ENCODE results near the gene BIRC5. TPM values are rescaled to one million over a fixed set of nuclear protein-coding genes. Genes with fewer than 3 reads are reported as not detected.
A peak's percentile ranks its signal among the peaks of the same experiment; 100 is the strongest.

The BIRC5 gene
- total and polyA plus RNA-seq, 12 donors, result 0.13 to 7.6 (median 0.61) TPM; not detected in 2

DNA sequence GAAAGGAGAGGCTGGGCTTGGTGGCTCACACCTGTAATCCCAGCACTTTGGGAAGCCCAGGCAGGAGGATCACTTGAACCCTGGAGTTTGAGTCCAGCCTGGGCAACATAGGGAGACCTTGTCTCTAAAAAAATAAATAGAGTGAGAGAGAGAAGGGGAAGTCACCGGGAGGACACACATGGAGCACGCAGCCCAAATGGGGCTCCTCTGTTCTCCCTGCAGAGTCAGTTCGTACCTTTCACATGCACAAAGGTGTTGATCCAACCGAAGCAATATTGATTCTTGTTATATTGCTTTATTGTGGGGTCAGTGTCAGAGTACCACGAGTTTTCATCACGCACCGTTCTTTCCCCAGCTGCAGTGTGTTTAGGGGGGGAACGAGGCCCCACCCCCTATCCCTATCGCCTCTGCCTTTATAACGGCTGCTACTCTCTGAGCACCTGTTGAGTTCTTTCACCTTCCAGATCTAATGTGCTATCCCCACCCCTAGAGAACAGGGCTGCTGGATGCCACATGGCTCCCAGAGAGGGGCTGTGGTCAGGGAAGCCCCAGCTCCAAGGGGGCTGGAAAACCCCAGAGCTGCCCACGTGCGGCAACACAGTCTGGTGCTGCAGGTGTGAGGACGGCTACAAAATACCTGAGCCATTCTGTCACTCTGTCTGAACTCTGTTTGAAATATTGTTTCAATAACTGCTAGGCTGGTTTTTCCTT lies 16.4 kb downstream of the BIRC5 start:
- no peak overlapping the region for H3K4me3 ChIP-seq
- TF ChIP-seq, protein P1, sequence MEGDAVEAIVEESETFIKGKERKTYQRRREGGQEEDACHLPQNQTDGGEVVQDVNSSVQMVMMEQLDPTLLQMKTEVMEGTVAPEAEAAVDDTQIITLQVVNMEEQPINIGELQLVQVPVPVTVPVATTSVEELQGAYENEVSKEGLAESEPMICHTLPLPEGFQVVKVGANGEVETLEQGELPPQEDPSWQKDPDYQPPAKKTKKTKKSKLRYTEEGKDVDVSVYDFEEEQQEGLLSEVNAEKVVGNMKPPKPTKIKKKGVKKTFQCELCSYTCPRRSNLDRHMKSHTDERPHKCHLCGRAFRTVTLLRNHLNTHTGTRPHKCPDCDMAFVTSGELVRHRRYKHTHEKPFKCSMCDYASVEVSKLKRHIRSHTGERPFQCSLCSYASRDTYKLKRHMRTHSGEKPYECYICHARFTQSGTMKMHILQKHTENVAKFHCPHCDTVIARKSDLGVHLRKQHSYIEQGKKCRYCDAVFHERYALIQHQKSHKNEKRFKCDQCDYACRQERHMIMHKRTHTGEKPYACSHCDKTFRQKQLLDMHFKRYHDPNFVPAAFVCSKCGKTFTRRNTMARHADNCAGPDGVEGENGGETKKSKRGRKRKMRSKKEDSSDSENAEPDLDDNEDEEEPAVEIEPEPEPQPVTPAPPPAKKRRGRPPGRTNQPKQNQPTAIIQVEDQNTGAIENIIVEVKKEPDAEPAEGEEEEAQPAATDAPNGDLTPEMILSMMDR (IDR thresholded peaks at IDR 0.05), result no peak
- peaks cover 0 to 32% (median 5%) of the 10 kb centered on the region in 9 donors for H3K4me1 ChIP-seq

DNA sequence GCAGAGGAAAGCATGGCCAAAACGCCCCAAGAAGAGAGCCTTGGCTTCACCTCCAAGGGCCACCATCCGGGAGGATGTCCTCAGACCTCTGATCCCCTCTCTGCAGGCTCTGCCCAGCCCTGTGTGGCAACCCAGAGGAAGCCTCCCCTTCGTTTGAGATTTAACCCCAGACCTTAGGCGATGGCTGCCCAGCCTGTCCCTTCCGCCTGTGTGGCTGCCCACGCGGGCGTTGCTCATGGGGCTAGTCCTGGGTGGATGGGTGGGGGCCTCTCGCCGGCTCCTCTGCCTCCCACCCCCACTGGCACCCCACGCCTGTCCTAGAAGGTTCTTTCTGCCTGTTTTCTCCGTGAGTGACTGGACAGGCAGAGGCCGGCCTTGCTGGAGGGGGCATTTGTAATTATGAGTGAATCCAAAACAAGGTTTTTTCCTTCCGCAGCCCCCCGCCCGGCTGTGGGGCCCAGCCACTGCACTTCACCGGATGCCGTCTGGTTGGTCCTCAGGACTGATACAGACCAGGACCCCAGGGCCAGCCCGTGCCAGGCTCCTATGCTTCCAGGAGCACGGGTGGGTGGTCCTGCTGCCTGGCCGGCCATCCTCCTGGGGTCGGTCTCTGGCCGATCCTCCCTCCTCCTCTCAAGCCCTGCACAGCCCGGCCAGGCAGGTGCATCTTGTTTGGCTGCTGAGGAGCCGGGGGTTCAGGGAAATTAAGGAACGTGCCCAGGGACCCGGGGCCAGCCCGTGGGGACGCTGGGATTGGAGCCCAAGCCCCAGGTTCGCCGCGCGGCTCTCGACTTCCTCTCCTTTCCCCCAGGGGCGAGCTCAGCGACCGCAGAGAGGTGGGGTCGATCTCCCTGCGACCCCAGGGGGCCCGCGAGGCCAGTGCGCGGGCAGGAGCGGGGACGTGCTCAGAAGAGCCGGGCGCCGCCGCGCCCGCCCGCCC lies 17.2 kb downstream of the BIRC5 start, which contains the start of gene TMEM235:
Gene TMEM235 (plus strand): TSS at position 636 of the 940 bp plus-strand sequence. CDS start 393 bp downstream, outside the sequence.
- TF ChIP-seq, protein P1 (IDR thresholded peaks at IDR 0.05), result no peak
- ATAC-seq, result peak in 1 of 8 donors; percentile 35

More for the DNA sequence above, 16.4 kb downstream of the BIRC5 start:
- H3K9me3 ChIP-seq, result no peaks in the 10 kb centered on the region
- H3K27me3 ChIP-seq, result peaks cover 18 to 41% (median 37%) of the 10 kb centered on the region in 7 donors
- no peak overlapping the region for H3K27ac ChIP-seq
- ATAC-seq (no peak), DNase-seq (no peak)
- no peaks in the 10 kb centered on the region for H3K36me3 ChIP-seq
- intact Hi-C loops (cut with DNase I), result no loop called here
- 77 to 79% methylated on average over 13 of the region's 13 CpGs for WGBS, 2 donors

DNA sequence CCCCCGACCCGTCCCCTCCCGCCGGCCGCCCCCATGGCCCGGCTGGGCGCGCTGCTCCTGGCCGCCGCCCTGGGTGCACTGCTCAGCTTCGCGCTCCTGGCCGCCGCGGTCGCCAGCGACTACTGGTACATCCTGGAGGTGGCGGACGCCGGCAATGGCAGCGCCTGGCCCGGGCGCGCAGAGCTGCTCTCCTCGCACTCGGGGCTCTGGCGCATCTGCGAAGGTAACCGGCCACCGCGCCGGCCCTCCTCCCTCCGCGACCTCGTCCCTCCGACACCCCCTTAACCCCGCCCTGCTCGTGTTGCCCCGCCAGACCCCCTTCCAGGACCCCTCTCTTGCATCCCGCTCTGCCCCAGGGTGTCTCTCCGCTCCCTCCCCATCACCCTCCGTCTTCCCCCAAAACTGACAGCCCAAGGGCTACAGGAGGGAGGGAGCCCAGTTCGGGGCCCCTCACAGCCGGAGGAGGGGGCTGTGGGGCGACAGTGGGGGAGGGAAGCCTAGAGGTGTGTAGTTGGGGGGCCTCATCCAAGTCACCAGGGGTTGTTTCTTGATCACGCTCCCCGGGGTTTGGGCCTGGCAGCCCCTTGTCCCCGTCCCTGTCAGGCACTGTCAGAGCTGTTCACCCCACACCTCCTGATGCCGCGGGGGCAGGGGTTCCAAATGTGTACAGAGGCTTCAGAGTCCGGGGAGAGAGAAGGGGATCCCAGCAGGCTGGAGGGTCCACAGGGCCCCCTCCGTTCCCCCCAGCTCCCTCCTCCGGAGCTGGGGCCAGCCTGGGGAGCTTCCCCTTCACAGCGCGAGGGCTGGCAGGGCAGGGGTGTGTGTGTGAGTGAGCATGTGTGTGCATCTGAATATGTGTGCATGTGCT lies 18.2 kb downstream of the BIRC5 start:
- H3K27ac ChIP-seq, result no peak overlapping the region
- H3K36me3 ChIP-seq, result no peaks in the 10 kb centered on the region
- DNase-seq (no peak), ATAC-seq (no peak)
- TF ChIP-seq, protein P1 (IDR thresholded peaks at IDR 0.05), result no peak
- H3K27me3 ChIP-seq, result peaks cover 18 to 41% (median 37%) of the 10 kb centered on the region in 7 donors
- WGBS, 2 donors, result 18 to 26% methylated on average over 30 to 55 of the region's 55 CpGs
- peaks cover 0 to 22% (median 5%) of the 10 kb centered on the region in 9 donors for H3K4me1 ChIP-seq
- intact Hi-C loops (cut with DNase I), result no loop called here
- H3K4me3 ChIP-seq, result no peak overlapping the region
- H3K9me3 ChIP-seq, result no peaks in the 10 kb centered on the region

More for the DNA sequence above, 17.2 kb downstream of the BIRC5 start, which contains the start of gene TMEM235:
- H3K36me3 ChIP-seq, result no peaks in the 10 kb centered on the region
- peaks cover 18 to 41% (median 37%) of the 10 kb centered on the region in 7 donors for H3K27me3 ChIP-seq
- intact Hi-C loops (cut with DNase I), result no loop called here
- no peak for DNase-seq
- no peaks in the 10 kb centered on the region for H3K9me3 ChIP-seq
- peaks cover 0 to 30% (median 5%) of the 10 kb centered on the region in 9 donors for H3K4me1 ChIP-seq
- H3K27ac ChIP-seq, result no peak within 1 kb of the TSS
- H3K4me3 ChIP-seq, result no peak within 1 kb of the TSS
- 21 to 27% methylated on average over 33 to 52 of the region's 52 CpGs for WGBS, 2 donors
